GM12865 (cell line): ENCODE measurements around the gene FAM131B.

Experiments
- DNase-seq: peaks from one replicate; pipeline ENCODE4 v3.0.0; 2010; ENCODE audit warnings: low read depth
- H3K4me3 ChIP-seq: 2 replicates; pipeline ENCODE4 v1.5.1; 2011; ENCODE audit warnings: mild to moderate bottlenecking, low read depth, low read length, control low read depth
- CTCF ChIP-seq: IDR thresholded peaks from 2 replicates; pipeline ENCODE4 v1.5.1; 2011; ENCODE audit warnings: low read length, control low read depth, low read depth, inconsistent platforms; ENCODE audit not compliant: insufficient read depth; ENCODE audit errors: missing control alignments

The FAM131B gene

GRCh38 chr7:143380646-143381426 is 18.3 kb upstream of the FAM131B start, which contains the start of gene ZYX:
ZYX (plus strand) TSS chr7:143381345; CDS start chr7:143381572, 227 bp downstream.
- no peak for TF ChIP-seq CTCF
- H3K4me3 ChIP-seq: peak within 1 kb of the TSS; percentile 99
- DNase-seq: peak; percentile 95

GRCh38 chr7:143380260-143380645 is 17.7 kb upstream of the FAM131B start:
- peak overlapping the region; percentile 99 for H3K4me3 ChIP-seq
- DNase-seq: peak; percentile 92
- TF ChIP-seq CTCF: peak; percentile 84

GRCh38 chr7:143379611-143380259 is 17.2 kb upstream of the FAM131B start:
- H3K4me3 ChIP-seq: peak overlapping the region; percentile 99
- peak; percentile 35 for DNase-seq
- TF ChIP-seq CTCF: no peak

GRCh38 chr7:143376396-143376795 is 13.9 kb upstream of the FAM131B start:
- DNase-seq: no peak
- no peak for TF ChIP-seq CTCF

GRCh38 chr7:143375298-143376034 is 13.0 kb upstream of the FAM131B start:
- no peak for TF ChIP-seq CTCF
- no peak overlapping the region for H3K4me3 ChIP-seq
- DNase-seq: no peak

More at GRCh38 chr7:143376396-143376795, 13.9 kb upstream of the FAM131B start:
- no peak overlapping the region for H3K4me3 ChIP-seq

- no peak for TF ChIP-seq CTCF
- no peak for DNase-seq
- no peak overlapping the region for H3K4me3 ChIP-seq
Observed at GRCh38 chr7:143374561-143374960, 12.0 kb upstream of the FAM131B start.
